ENCODE results near the gene C17orf100.

C17orf100 gene

DNA sequence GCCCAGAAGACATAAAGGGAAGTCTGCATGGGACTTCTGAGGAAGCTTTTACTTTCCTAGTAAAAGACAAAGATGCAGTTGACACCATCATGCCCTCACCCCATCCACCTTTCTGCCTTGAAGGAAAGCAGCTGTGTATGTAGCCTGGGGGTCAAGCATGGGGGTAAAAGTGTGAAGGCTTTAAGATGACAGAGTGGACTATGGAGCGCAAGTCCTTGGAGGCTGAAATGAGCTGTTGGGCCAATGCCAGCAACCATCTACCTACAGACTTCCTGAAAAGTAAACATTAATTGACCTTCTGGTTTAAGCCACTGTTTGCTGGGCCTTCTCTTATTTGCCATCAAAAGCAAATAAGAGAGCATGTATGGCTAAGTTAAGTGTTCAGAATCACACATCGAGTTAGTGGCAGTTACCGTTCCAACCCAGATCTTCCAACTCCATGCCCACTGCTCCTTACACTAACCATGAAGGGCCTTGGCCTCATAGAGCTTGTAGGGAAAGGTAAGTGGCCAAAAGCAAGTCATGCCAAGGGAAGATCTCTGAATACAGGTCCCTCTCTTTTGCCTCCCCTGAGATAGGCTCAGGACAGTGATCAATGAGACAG is 31.6 kb downstream of the C17orf100 start:
- Histone ChIP-seq H3K4me1 (ENCODE audit: control insufficient read depth in 1 of 2, insufficient read depth in 1 of 2, low read depth in 1 of 2, low read length in 1 of 2) (no peaks in the 10 kb centered on the region), H3K27me3 (peaks cover 89% of the 10 kb centered on the region)
- TF ChIP-seq, protein P1, sequence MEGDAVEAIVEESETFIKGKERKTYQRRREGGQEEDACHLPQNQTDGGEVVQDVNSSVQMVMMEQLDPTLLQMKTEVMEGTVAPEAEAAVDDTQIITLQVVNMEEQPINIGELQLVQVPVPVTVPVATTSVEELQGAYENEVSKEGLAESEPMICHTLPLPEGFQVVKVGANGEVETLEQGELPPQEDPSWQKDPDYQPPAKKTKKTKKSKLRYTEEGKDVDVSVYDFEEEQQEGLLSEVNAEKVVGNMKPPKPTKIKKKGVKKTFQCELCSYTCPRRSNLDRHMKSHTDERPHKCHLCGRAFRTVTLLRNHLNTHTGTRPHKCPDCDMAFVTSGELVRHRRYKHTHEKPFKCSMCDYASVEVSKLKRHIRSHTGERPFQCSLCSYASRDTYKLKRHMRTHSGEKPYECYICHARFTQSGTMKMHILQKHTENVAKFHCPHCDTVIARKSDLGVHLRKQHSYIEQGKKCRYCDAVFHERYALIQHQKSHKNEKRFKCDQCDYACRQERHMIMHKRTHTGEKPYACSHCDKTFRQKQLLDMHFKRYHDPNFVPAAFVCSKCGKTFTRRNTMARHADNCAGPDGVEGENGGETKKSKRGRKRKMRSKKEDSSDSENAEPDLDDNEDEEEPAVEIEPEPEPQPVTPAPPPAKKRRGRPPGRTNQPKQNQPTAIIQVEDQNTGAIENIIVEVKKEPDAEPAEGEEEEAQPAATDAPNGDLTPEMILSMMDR (IDR thresholded peaks at IDR 0.05), result no peak

GRCh38 chr17:6683730-6684459 is 32.3 kb downstream of the C17orf100 start:
- no peaks in the 10 kb centered on the region for H3K36me3 ChIP-seq
- no peaks in the 10 kb centered on the region for H3K4me1 ChIP-seq (ENCODE audit: control insufficient read depth in 1 of 2, insufficient read depth in 1 of 2, low read depth in 1 of 2, low read length in 1 of 2)
- peaks cover 85% of the 10 kb centered on the region for H3K27me3 ChIP-seq
- H3K4me3 ChIP-seq (ENCODE audit: low read depth in 1 of 2, low read length in 1 of 2), result no peak overlapping the region
- TF ChIP-seq, protein P1 (IDR thresholded peaks at IDR 0.05), result no peak
- H3K9me3 ChIP-seq, result no peaks in the 10 kb centered on the region
- no peak overlapping the region for H3K27ac ChIP-seq

More for the DNA sequence above, 31.6 kb downstream of the C17orf100 start:
- no peaks in the 10 kb centered on the region for H3K9me3 ChIP-seq
- no peak overlapping the region for H3K27ac ChIP-seq
- H3K4me3 ChIP-seq (ENCODE audit: low read depth in 1 of 2, low read length in 1 of 2), result no peak overlapping the region
- H3K36me3 ChIP-seq, result no peaks in the 10 kb centered on the region

- Histone ChIP-seq H3K4me3 (ENCODE audit: low read depth in 1 of 2, low read length in 1 of 2) (no peak overlapping the region), H3K36me3 (no peaks in the 10 kb centered on the region), H3K27me3 (peaks cover 80% of the 10 kb centered on the region), H3K4me1 (ENCODE audit: control insufficient read depth in 1 of 2, insufficient read depth in 1 of 2, low read depth in 1 of 2, low read length in 1 of 2) (no peaks in the 10 kb centered on the region), H3K27ac (no peak overlapping the region), H3K9me3 (no peaks in the 10 kb centered on the region)
- TF ChIP-seq, protein P1 (IDR thresholded peaks at IDR 0.05), result no peak
Observed at GRCh38 chr17:6684460-6684783, 32.9 kb downstream of the C17orf100 start.

- TF ChIP-seq, protein P1 (IDR thresholded peaks at IDR 0.05), result no peak
- H3K4me1 ChIP-seq (ENCODE audit: control insufficient read depth in 1 of 2, insufficient read depth in 1 of 2, low read depth in 1 of 2, low read length in 1 of 2), result no peaks in the 10 kb centered on the region
- no peaks in the 10 kb centered on the region for H3K9me3 ChIP-seq
- no peaks in the 10 kb centered on the region for H3K36me3 ChIP-seq
- peaks cover 79% of the 10 kb centered on the region for H3K27me3 ChIP-seq
- no peak overlapping the region for H3K27ac ChIP-seq
- H3K4me3 ChIP-seq (ENCODE audit: low read depth in 1 of 2, low read length in 1 of 2), result no peak overlapping the region
Observed at GRCh38 chr17:6684881-6685767, 33.6 kb downstream of the C17orf100 start.

GRCh38 chr17:6686026-6686425 is 34.5 kb downstream of the C17orf100 start:
- no peak overlapping the region for H3K4me3 ChIP-seq (ENCODE audit: low read depth in 1 of 2, low read length in 1 of 2)
- H3K27ac ChIP-seq, result no peak overlapping the region
- TF ChIP-seq, protein P1 (IDR thresholded peaks at IDR 0.05), result no peak
- H3K4me1 ChIP-seq (ENCODE audit: control insufficient read depth in 1 of 2, insufficient read depth in 1 of 2, low read depth in 1 of 2, low read length in 1 of 2), result no peaks in the 10 kb centered on the region
- no peaks in the 10 kb centered on the region for H3K9me3 ChIP-seq
- peaks cover 73% of the 10 kb centered on the region for H3K27me3 ChIP-seq
- no peaks in the 10 kb centered on the region for H3K36me3 ChIP-seq
